ENCODE data around the gene TBX5. TPM values are rescaled to one million over a fixed set of nuclear protein-coding genes. Genes with fewer than 3 reads are reported as not detected.

The TBX5 gene
- total RNA-seq, 1 experiment from 2014 or later = not detected

GRCh38 chr12:114320968-114321367, 85.0 kb downstream of the TBX5 start:
- no peak for DNase-seq (ENCODE audit: low read depth)

- no peak for DNase-seq (ENCODE audit: low read depth)
These were observed 85.8 kb downstream of the TBX5 start for GRCh38 chr12:114320101-114320500.

GRCh38 chr12:114319422-114319821, 86.5 kb downstream of the TBX5 start:
- DNase-seq (ENCODE audit: low read depth) = no peak

DNA sequence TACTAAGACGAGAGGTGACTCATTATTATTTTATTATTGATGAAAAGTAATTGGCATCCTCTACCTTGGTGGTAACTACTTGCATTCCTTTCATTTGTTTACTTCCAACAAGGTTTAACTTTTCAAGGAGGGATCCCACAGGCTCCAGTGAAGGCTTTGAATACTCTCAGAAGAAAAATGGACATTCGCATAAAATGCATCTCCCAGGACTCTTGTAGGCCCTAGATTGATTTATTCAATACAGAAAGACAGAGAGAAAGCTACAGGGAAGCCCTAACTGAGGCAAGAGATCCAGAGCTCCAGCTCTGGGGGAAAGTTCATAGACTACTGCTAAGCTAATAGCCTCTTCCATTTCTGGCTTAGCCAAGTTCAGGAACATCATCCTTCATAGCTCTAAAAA, 87.0 kb downstream of the TBX5 start:
- no peak for DNase-seq (ENCODE audit: low read depth)

DNA sequence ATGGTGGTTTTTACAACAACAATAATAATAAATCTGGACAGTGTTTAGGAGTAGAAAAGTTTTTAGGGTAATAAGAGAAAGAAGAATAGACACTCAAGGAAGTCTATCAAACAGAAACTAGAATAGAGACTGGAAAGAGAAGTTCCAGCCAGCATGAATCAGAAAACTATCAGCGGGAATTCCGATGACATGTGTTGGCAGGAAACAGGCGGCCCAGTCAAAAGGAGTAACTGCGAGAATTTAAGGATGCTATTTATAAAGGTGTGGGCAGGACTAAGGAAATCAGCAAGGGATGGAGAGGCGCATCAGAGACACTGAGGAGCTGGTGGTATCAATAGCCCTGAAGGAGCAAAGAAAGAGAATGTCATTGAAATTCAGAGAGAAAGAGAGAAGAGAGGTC, 89.9 kb downstream of the TBX5 start:
- no peak for DNase-seq (ENCODE audit: low read depth)

- no peak for DNase-seq (ENCODE audit: low read depth)
These were observed 90.8 kb downstream of the TBX5 start for GRCh38 chr12:114314974-114315720.

DNA sequence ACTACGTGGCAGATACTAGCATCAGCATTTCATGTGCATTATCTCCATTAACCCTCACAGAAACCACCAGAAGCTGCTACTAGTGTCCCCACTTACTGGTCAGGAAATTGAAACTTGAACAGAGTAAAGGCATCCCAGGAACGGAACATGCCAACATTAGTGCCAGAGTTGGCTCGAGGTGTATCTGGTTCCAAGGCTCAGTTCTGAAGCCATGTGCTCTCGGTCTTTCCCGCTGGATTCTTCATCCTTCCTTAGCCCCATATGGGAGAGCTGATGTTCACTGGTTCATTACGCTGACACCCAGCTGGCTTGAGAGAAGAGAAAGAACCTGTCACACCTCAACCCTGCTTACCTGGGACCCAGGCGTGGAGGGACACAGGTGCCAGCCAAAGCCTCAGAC, 91.5 kb downstream of the TBX5 start:
- DNase-seq (ENCODE audit: low read depth) = no peak

DNA sequence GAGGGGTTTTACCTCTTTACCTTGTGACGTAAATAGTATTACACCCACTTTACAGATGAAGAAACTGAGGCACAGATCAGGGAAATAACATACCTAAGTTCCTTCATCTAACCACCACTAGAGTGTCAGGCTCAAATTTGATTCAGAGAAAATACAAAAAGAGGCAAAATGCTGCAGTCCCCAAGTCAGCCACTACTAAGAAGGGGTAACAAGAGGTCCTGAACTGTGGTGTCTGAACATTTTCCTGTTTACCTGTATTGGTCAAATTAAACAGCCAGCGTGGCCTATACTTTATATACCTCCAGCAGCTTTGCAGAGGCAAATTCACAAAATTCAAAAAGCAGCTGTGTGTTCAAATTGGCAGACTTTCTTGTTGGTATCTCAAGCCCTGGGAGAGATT, 92.0 kb downstream of the TBX5 start:
- DNase-seq (ENCODE audit: low read depth) = no peak

- DNase-seq (ENCODE audit: low read depth) = no peak
These were observed 94.0 kb downstream of the TBX5 start for GRCh38 chr12:114311974-114312373.

DNA sequence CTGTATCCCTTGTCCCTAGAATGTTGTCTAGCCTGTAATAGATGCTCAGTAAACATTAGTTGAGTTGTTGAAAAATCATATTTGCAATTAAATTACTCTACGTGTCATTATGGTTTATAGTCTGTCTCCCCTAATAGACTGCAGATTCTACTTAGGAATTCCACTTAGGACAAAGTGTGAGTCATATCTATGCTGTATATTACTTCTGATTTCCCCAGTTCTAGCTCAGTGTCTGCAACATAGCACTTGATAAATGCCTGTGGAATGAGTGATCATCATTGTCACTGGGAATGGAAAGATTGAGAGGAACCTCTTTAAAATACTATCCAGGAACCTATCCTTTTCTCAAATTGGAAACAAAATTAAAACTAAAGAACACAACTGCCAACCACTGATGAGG, 99.3 kb downstream of the TBX5 start:
- no peak for DNase-seq (ENCODE audit: low read depth)

- DNase-seq (ENCODE audit: low read depth) = no peak
These were observed 100.5 kb downstream of the TBX5 start for GRCh38 chr12:114305446-114305845.

All from LHCN-M2 (cell line).